Stimulated activated naive B cell treated with anti-CD40 and anti-IgM and Interleukin-4, amounts not matched to agents 10 μg/mL and 1 μg/mL and 100 μg/mL, for 72 hours (primary cell): ENCODE data around the gene IGFL3.

Experiments
- ATAC-seq, 2 donors: fragments of 150-1000 bp; cut with Tn5 transposase; replicated peaks; 2 replicates each; pipeline ENCODE4 v1.10.0; 2021; ENCODE audit warnings: moderate library complexity in 1 of 2
- DNase-seq: peaks from one replicate; pipeline ENCODE4 v3.0.0; 2021
- H3K27ac Mint-ChIP-seq: one replicate; pipeline ENCODE4 v1.8.0; 2022; ENCODE audit warnings: mild to moderate bottlenecking, mixed read lengths
- H3K27me3 Mint-ChIP-seq, 2 donors: one replicate each; pipeline ENCODE4 v1.8.0; 2022; ENCODE audit warnings: mixed read lengths in 2 of 2
- H3K36me3 Mint-ChIP-seq, 2 donors: one replicate each; pipeline ENCODE4 v1.8.0; 2022; ENCODE audit warnings: mixed read lengths in 2 of 2, mild to moderate bottlenecking in 1 of 2
- H3K4me1 Mint-ChIP-seq, 2 donors: one replicate each; pipeline ENCODE4 v1.8.0; 2022; ENCODE audit warnings: mixed read lengths in 2 of 2, mild to moderate bottlenecking in 1 of 2
- H3K4me3 Mint-ChIP-seq, 2 donors: one replicate each; pipeline ENCODE4 v1.8.0; 2022; ENCODE audit warnings: mild to moderate bottlenecking in 2 of 2, mixed read lengths in 2 of 2, moderate library complexity in 1 of 2
- H3K9me3 Mint-ChIP-seq, 2 donors: one replicate each; pipeline ENCODE4 v1.8.0; 2022; ENCODE audit warnings: mixed read lengths in 2 of 2, mild to moderate bottlenecking in 1 of 2

IGFL3 gene

GRCh38 chr19:46076951-46077814 is 47.3 kb downstream of the IGFL3 start:
- peak in 1 of 2 donors; percentile 70 for ATAC-seq
- H3K36me3 Mint-ChIP-seq, result no peaks in the 10 kb centered on the region
- H3K27ac Mint-ChIP-seq, result peak overlapping the region; percentile 84
- peaks cover 70 to 93% of the 10 kb centered on the region in 2 donors for H3K27me3 Mint-ChIP-seq
- no peak overlapping the region for H3K4me3 Mint-ChIP-seq
- peak; percentile 27 for DNase-seq
- H3K4me1 Mint-ChIP-seq, result peaks cover 0 to 7% of the 10 kb centered on the region in 2 donors
- H3K9me3 Mint-ChIP-seq, result peaks cover 0 to 2% of the 10 kb centered on the region in 2 donors

GRCh38 chr19:46076031-46076880 is 48.2 kb downstream of the IGFL3 start:
- Mint-ChIP-seq H3K27me3 (peaks cover 67 to 93% of the 10 kb centered on the region in 2 donors), H3K4me1 (peaks cover 0 to 7% of the 10 kb centered on the region in 2 donors), H3K36me3 (no peaks in the 10 kb centered on the region), H3K9me3 (peaks cover 0 to 2% of the 10 kb centered on the region in 2 donors), H3K27ac (no peak overlapping the region), H3K4me3 (no peak overlapping the region)
- ATAC-seq (no peak), DNase-seq (no peak)

- ATAC-seq, result no peak
- no peak overlapping the region for H3K4me3 Mint-ChIP-seq
- H3K9me3 Mint-ChIP-seq, result no peaks in the 10 kb centered on the region
- no peak for DNase-seq
- peaks cover 0 to 7% of the 10 kb centered on the region in 2 donors for H3K4me1 Mint-ChIP-seq
- no peaks in the 10 kb centered on the region for H3K36me3 Mint-ChIP-seq
- H3K27me3 Mint-ChIP-seq, result peaks cover 61 to 88% of the 10 kb centered on the region in 2 donors
- H3K27ac Mint-ChIP-seq, result no peak overlapping the region
Observed at GRCh38 chr19:46073268-46073922, 51.1 kb downstream of the IGFL3 start.
